ENCODE results near the gene SLC27A3.

Gene SLC27A3

GRCh38 chr1:153745417-153745816 lies 29.8 kb upstream of the SLC27A3 start:
- H3K9ac ChIP-seq (ENCODE audit: low read depth, low read length): peak overlapping the region; percentile 34; the same call in 1 of the 2 replicates
- H3K27ac ChIP-seq (ENCODE audit: low read depth, low read length): peak overlapping the region; percentile 83
- no peaks in the 10 kb centered on the region for H3K9me3 ChIP-seq (ENCODE audit: insufficient read depth, low read depth, low read length)
- WGBS: 8% methylated on average over 1 of the region's 2 CpGs
- no peaks in the 10 kb centered on the region for H3K27me3 ChIP-seq (ENCODE audit: insufficient read depth, low read length)
- peaks cover 83% of the 10 kb centered on the region for H3K36me3 ChIP-seq (ENCODE audit: insufficient read depth, low read length)
- H3K4me1 ChIP-seq (ENCODE audit: insufficient read depth, low read length): peaks cover 52% of the 10 kb centered on the region
- H3K4me3 ChIP-seq (ENCODE audit: low read length): peak overlapping the region; percentile 10

- peaks cover 83% of the 10 kb centered on the region for H3K36me3 ChIP-seq (ENCODE audit: insufficient read depth, low read length)
- H3K27me3 ChIP-seq (ENCODE audit: insufficient read depth, low read length): no peaks in the 10 kb centered on the region
- peaks cover 53% of the 10 kb centered on the region for H3K4me1 ChIP-seq (ENCODE audit: insufficient read depth, low read length)
- WGBS: 76% methylated on average over 13 of the region's 13 CpGs
- no peaks in the 10 kb centered on the region for H3K9me3 ChIP-seq (ENCODE audit: insufficient read depth, low read depth, low read length)
- peak overlapping the region; percentile 34 for H3K9ac ChIP-seq (ENCODE audit: low read depth, low read length)
- peak overlapping the region; percentile 83 for H3K27ac ChIP-seq (ENCODE audit: low read depth, low read length)
- H3K4me3 ChIP-seq (ENCODE audit: low read length): peak overlapping the region; percentile 10
Observed at GRCh38 chr1:153746174-153746573, 29.0 kb upstream of the SLC27A3 start.

- Histone ChIP-seq H3K27ac (ENCODE audit: low read depth, low read length) (no peak overlapping the region), H3K36me3 (ENCODE audit: insufficient read depth, low read length) (peaks cover 76% of the 10 kb centered on the region), H3K9ac (ENCODE audit: low read depth, low read length) (no peak overlapping the region), H3K27me3 (ENCODE audit: insufficient read depth, low read length) (no peaks in the 10 kb centered on the region), H3K4me1 (ENCODE audit: insufficient read depth, low read length) (peaks cover 37% of the 10 kb centered on the region), H3K4me3 (ENCODE audit: low read length) (no peak overlapping the region), H3K9me3 (ENCODE audit: insufficient read depth, low read depth, low read length) (no peaks in the 10 kb centered on the region)
- 98% methylated on average over 2 of the region's 2 CpGs for WGBS
Observed at GRCh38 chr1:153748903-153749302, 26.3 kb upstream of the SLC27A3 start.

GRCh38 chr1:153749408-153750005 lies 25.7 kb upstream of the SLC27A3 start:
- no peak overlapping the region for H3K27ac ChIP-seq (ENCODE audit: low read depth, low read length)
- no peak overlapping the region for H3K4me3 ChIP-seq (ENCODE audit: low read length)
- WGBS: 57% methylated on average over 6 of the region's 6 CpGs
- H3K27me3 ChIP-seq (ENCODE audit: insufficient read depth, low read length): no peaks in the 10 kb centered on the region
- no peaks in the 10 kb centered on the region for H3K9me3 ChIP-seq (ENCODE audit: insufficient read depth, low read depth, low read length)
- peaks cover 76% of the 10 kb centered on the region for H3K36me3 ChIP-seq (ENCODE audit: insufficient read depth, low read length)
- H3K4me1 ChIP-seq (ENCODE audit: insufficient read depth, low read length): peaks cover 32% of the 10 kb centered on the region
- no peak overlapping the region for H3K9ac ChIP-seq (ENCODE audit: low read depth, low read length)

- Histone ChIP-seq H3K27ac (ENCODE audit: low read depth, low read length) (no peak overlapping the region), H3K9me3 (ENCODE audit: insufficient read depth, low read depth, low read length) (no peaks in the 10 kb centered on the region), H3K36me3 (ENCODE audit: insufficient read depth, low read length) (peaks cover 80% of the 10 kb centered on the region), H3K9ac (ENCODE audit: low read depth, low read length) (no peak overlapping the region), H3K4me3 (ENCODE audit: low read length) (no peak overlapping the region), H3K4me1 (ENCODE audit: insufficient read depth, low read length) (peaks cover 24% of the 10 kb centered on the region), H3K27me3 (ENCODE audit: insufficient read depth, low read length) (no peaks in the 10 kb centered on the region)
- WGBS: 92% methylated on average over 5 of the region's 6 CpGs
Observed at GRCh38 chr1:153750026-153750995, 24.9 kb upstream of the SLC27A3 start.

- Histone ChIP-seq H3K9me3 (ENCODE audit: insufficient read depth, low read depth, low read length) (no peaks in the 10 kb centered on the region), H3K9ac (ENCODE audit: low read depth, low read length) (no peak overlapping the region), H3K4me3 (ENCODE audit: low read length) (no peak overlapping the region), H3K27me3 (ENCODE audit: insufficient read depth, low read length) (no peaks in the 10 kb centered on the region), H3K36me3 (ENCODE audit: insufficient read depth, low read length) (peaks cover 90% of the 10 kb centered on the region), H3K4me1 (ENCODE audit: insufficient read depth, low read length) (peaks cover 9% of the 10 kb centered on the region; the same call in 1 of the 2 replicates), H3K27ac (ENCODE audit: low read depth, low read length) (no peak overlapping the region)
- 97% methylated on average over 2 of the region's 2 CpGs for WGBS
Observed at GRCh38 chr1:153752072-153752471, 23.1 kb upstream of the SLC27A3 start.

- Histone ChIP-seq H3K9me3 (ENCODE audit: insufficient read depth, low read depth, low read length) (no peaks in the 10 kb centered on the region), H3K4me3 (ENCODE audit: low read length) (no peak overlapping the region), H3K4me1 (ENCODE audit: insufficient read depth, low read length) (peaks cover 8% of the 10 kb centered on the region; the same call in 1 of the 2 replicates), H3K27ac (ENCODE audit: low read depth, low read length) (no peak overlapping the region), H3K9ac (ENCODE audit: low read depth, low read length) (no peak overlapping the region), H3K27me3 (ENCODE audit: insufficient read depth, low read length) (no peaks in the 10 kb centered on the region), H3K36me3 (ENCODE audit: insufficient read depth, low read length) (peaks cover 90% of the 10 kb centered on the region)
- WGBS: 94% methylated on average over 8 of the region's 8 CpGs
Observed at GRCh38 chr1:153752571-153753195, 22.5 kb upstream of the SLC27A3 start.

- peaks cover 5% of the 10 kb centered on the region; the same call in 1 of the 2 replicates for H3K4me1 ChIP-seq (ENCODE audit: insufficient read depth, low read length)
- 95% methylated on average over 2 of the region's 2 CpGs for WGBS
- H3K4me3 ChIP-seq (ENCODE audit: low read length): no peak overlapping the region
- no peaks in the 10 kb centered on the region for H3K9me3 ChIP-seq (ENCODE audit: insufficient read depth, low read depth, low read length)
- H3K27ac ChIP-seq (ENCODE audit: low read depth, low read length): no peak overlapping the region
- no peak overlapping the region for H3K9ac ChIP-seq (ENCODE audit: low read depth, low read length)
- H3K36me3 ChIP-seq (ENCODE audit: insufficient read depth, low read length): peaks cover 90% of the 10 kb centered on the region
- H3K27me3 ChIP-seq (ENCODE audit: insufficient read depth, low read length): no peaks in the 10 kb centered on the region
Observed at GRCh38 chr1:153754266-153754665, 20.9 kb upstream of the SLC27A3 start.

GRCh38 chr1:153760440-153760839 lies 14.8 kb upstream of the SLC27A3 start:
- WGBS: 97% methylated on average over 4 of the region's 4 CpGs
- H3K27me3 ChIP-seq (ENCODE audit: insufficient read depth, low read length): no peaks in the 10 kb centered on the region
- no peaks in the 10 kb centered on the region for H3K9me3 ChIP-seq (ENCODE audit: insufficient read depth, low read depth, low read length)
- H3K4me3 ChIP-seq (ENCODE audit: low read length): no peak overlapping the region
- no peak overlapping the region for H3K27ac ChIP-seq (ENCODE audit: low read depth, low read length)
- H3K9ac ChIP-seq (ENCODE audit: low read depth, low read length): no peak overlapping the region
- peaks cover 96% of the 10 kb centered on the region for H3K36me3 ChIP-seq (ENCODE audit: insufficient read depth, low read length)
- H3K4me1 ChIP-seq (ENCODE audit: insufficient read depth, low read length): no peaks in the 10 kb centered on the region

- 97% methylated on average over 5 of the region's 7 CpGs for WGBS
- Histone ChIP-seq H3K9me3 (ENCODE audit: insufficient read depth, low read depth, low read length) (no peaks in the 10 kb centered on the region), H3K4me3 (ENCODE audit: low read length) (no peak overlapping the region), H3K4me1 (ENCODE audit: insufficient read depth, low read length) (no peaks in the 10 kb centered on the region), H3K9ac (ENCODE audit: low read depth, low read length) (no peak overlapping the region), H3K27ac (ENCODE audit: low read depth, low read length) (no peak overlapping the region), H3K27me3 (ENCODE audit: insufficient read depth, low read length) (no peaks in the 10 kb centered on the region), H3K36me3 (ENCODE audit: insufficient read depth, low read length) (peaks cover 96% of the 10 kb centered on the region)
Observed at GRCh38 chr1:153763365-153764225, 11.6 kb upstream of the SLC27A3 start.
